NCI-H69 (cell line): ENCODE measurements around the gene SLC16A6.
"Not testable (repeated sequence)": the region's sequence is repeated elsewhere in the genome, so short reads cannot be mapped to it uniquely, and the experiment has no call there.

Source experiments
- DNase-seq: peaks from one replicate; lab custom pipeline; 2025; lab: John Stamatoyannopoulos, UW

Gene SLC16A6

DNA sequence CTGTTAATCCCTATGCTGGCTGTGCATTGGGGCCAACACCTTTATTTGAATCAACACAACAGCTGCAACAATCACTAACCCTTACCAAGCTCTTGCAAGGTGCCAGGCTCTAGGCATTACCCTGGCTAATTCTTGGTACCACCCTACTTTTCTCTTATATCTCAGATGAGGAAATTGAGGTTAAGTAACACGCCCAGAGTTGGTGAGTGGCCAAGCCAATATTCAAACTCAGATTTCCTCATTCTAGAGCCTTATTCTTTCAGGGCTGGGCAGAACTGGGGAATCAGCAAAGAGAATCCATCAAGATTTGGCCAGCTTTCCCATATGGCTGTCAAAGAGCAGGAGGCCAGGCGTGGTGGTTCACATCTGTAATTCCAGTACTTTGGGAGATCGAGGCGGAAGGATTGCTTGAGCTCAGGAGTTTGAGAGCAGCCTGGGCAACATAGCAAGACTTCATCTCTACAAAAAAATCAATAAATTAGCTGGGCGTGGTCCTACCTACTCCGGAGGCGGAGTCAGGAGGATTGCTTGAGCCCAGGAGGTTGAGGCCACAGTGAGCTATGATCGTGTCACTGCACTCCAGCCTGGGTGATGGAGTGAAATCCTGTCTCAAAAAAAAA, 24.1 kb upstream of the SLC16A6 start:
- no peak for DNase-seq

DNA sequence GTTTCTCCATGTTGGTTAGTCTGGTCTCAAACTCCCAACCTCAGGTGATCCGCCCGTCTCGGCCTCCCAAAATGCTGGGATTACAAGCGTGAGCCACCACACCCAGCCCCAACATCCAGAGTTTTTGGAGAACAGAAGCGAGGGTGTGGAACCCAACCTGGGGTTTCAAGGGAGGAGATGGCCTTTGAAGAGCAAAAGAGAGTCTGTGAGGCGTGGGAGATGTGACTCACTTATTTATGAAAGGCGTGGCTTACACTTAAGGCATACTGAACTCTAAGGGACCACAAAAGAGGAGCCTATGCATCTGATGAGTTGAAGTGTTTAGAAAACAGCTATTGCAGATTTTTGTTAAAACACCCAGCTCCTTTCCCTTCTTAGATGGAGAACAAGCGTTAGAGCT, 19.2 kb upstream of the SLC16A6 start:
- DNase-seq: no peak

DNA sequence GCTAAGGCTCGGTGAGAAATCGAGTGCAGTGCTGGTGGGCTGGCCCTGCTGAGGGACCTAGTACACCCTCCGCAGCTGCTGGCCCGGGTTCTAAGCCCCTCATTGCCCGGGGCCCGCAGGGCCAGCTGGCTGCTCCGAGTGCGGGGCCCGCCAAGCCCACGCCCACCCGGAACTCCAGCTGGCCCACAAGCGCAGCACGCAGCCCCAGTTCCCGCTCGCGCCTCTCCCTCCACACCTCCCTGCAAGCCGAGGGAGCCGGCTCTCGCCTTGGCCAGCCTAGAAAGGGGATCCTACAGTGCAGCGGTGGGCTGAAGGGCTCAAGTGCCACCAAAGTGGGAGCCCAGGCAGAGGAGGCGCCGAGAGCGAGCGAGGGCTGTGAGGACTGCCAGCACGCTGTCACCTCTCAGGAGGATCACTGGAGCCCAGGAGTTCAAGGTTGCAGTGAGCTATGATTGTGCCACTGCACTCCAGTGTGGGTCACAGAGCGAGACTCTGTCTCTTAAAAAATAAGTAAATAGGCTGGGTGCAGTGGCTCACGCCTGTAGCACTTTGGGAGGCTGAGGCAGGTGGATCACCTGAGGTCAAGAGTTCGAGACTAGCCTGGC, 18.2 kb upstream of the SLC16A6 start:
- not testable (repeated sequence) for DNase-seq

DNA sequence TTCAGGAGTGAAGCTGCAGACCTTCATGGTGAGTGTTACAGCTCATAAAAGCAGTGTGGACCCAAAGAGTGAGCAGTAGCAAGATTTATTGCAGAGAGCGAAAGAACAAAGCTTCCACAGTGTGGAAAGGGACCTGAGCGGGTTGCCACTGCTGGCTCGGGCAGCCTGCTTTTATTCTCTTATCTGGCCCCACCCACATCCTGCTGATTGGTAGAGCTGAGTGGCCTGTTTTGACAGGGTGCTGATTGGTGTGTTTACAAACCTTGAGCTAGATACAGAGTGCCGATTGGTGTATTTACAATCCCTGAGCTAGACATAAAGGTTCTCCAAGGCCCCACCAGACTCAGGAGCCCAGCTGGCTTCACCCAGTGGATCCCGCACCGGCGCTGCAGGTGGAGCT, 17.6 kb upstream of the SLC16A6 start:
- not testable (repeated sequence) for DNase-seq

DNA sequence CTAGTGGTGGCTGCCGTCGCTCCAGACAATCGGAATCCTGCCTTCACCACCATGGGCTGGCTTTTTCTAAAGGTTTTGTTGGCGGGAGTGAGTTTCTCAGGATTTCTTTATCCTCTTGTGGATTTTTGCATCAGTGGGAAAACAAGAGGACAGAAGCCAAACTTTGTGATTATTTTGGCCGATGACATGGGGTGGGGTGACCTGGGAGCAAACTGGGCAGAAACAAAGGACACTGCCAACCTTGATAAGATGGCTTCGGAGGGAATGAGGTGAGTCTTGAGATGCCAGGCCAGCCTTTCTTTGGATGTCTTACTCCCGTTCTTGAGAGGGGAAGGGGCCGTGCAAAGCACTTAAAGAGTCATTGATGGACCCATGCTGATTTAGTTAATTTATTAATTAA, 16.5 kb upstream of the SLC16A6 start:
- DNase-seq: no peak

DNA sequence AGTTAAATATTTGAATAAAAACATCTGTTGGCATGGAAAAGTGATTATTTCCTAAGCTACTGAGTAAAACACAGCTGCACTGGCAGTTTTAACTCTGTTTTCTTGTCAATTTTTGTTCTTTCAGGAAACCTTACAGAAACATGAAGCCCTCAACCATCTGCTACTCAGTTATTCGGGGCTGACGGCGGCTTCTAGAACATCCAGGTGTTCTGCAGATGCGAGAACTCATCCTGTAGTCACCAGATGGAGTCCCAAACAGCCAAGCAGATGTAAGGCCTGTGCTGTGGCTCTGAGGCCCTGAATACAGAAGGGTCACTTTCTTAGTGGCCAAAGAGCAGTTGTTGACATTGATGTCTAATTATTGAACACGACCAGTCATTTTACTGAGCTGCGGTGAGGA, 15.9 kb upstream of the SLC16A6 start:
- DNase-seq: no peak

DNA sequence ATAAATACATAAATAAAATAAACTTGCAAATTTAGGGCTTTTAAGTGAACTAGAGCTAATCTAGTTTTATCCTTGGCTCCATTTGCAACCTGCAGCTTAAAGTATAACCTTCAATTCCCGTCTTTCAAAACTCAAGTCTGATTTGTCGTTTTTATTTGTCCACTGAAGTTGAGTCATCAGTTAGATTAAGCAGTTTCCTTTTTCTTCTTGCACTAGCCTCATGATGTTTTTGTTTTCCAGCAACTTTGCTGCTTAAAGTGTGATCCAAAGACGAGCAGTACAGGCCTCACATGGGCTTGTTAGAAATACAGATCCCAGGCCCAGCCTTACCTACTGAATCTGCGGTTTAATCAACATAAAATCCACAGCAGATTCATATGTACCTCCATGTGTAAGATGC, 14.2 kb upstream of the SLC16A6 start:
- no peak for DNase-seq

DNA sequence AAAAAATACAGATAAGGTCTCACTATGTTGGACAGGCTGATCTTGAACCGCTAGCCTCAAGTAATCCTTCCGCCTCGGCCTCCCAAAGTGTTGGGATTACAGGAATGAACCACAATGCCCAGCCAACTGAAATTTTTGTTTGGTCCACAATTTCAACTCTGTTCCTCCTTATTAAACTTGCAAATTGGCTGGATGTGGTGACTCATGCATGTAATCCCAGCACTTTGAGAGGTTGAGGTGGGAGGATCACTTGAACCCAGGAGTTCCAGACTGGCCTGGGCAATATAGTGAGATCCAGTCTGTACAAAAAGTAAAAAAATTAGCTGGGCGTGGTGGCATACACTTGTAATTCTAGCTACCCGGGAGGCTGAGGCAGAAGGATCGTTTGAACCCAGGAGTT, 13.8 kb upstream of the SLC16A6 start:
- DNase-seq: no peak

DNA sequence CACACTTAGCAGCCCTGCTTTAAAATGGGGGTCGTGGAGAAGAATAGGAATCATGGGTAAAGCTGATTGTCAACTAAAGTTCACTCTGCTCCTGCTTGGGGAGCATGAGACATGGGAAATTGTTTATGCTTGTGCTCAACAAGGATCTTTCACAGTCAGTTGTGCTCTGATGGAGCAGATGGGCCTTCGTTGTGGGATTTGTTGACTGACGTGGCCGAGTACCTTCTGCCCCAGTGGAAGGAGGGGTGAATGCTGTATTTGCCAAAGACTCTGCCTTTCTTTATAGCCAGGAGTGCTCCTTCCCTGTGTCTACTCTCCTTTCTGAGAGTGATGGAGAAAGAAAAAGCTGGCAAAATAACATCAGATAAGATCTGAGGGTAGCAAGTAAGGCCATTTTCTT, 11.7 kb upstream of the SLC16A6 start:
- peak; percentile 83 for DNase-seq

DNA sequence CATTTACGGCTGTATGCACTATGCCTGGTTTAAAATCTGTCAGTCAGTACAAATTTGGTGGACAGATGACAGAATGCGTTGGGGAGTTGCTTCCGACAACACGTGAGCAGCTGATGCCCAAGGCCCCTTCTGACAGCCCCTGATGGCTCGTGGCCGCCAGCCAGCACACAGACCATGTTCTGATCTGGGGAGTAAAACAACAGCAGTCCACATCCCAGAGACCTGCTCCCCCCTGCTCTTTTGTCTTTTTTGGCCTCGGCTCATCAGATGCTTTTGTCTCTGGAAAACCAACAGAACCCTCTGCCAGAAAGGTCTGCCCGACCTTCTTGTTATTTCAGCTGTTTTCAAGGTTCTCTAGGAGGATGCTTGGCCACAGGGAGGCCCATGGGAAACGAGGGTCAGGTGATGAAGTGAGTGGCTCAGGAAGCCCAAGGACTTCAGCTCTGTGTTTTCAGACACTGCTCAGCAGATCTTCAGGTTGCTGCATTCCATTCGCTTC, 11.2 kb upstream of the SLC16A6 start:
- peak; percentile 97 for DNase-seq

DNA sequence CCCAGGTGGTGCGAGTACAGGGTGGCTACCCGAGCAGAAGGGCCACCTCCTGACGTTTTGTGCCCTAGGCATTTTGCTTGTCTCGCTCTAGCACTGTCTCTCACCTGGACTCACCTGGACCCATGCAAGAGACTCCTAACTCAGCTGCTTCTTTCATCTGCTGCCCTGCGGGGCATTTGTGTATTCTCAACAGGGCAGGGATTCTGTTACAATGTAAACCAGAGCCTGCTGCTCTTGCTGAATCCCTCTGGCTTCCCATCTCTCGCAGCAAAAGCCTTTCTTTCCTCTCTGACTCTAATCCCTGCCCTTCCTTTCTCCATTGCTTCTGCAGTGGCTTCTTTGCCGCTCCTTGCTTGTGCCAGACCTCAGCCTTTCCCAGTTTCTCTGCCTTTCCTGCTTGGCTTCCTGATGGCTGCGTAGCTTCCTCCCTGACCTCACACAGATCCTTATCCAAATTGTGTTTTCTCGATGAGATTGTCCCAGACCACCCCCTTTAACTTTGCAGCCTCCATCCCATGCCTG, 10.6 kb upstream of the SLC16A6 start:
- DNase-seq: peak; percentile 99

DNA sequence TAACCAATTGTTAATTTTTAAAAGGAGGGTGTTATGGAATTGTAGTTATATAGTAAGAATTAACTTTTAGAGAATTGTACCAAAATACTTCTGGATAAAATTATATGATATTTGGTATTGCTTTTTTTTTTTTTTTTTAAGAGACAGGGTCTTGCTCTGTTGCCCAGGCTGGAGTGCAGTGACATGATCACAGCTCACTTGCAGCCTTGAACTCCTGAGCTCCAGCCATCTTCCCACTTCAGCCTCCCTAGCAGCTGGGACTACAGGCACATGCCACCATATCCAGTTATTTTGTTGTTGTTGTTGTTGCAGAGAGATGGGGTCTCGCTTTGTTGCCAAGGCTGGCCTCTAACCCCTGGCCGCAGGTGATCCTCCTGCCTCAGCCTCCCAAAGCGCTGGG, 8.9 kb upstream of the SLC16A6 start:
- no peak for DNase-seq

DNA sequence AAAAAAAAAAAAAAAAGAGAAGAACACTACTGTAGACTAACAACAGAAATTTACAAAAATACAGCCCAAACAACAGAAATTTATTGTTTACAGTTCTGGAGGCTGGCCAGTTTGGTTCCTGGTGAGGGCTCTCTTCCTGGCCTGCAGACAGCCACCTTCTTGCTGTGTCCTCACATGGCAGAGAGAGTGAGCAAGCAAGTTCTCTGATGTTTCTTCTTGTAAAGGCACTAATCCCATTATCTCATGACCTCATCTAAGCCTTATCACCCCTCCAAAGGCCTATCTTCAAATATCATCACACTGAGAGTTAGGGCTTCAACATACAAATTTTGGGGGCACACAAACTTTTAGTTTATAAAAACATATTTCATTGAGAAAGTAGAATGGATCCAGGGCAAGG, 7.7 kb upstream of the SLC16A6 start:
- DNase-seq: no peak

DNA sequence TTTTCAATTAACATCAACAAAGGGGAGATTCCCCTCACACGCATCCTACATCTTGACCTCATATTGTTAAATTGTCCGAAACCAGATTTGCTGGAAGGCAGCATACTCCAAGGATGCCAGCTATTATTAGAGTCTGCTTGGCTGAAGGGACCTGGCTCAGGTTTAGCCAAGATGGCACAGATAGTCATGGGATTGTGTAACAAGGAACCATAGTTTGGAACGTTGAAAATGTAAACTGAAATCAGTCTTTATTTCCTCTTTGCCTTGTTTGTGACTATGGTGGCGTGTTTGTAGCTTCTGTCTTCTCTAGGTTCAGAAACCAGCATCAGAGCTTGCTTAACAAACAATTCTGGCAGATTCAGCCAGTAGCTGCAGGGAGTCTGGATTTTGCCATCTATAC, 6.3 kb upstream of the SLC16A6 start:
- DNase-seq: no peak

DNA sequence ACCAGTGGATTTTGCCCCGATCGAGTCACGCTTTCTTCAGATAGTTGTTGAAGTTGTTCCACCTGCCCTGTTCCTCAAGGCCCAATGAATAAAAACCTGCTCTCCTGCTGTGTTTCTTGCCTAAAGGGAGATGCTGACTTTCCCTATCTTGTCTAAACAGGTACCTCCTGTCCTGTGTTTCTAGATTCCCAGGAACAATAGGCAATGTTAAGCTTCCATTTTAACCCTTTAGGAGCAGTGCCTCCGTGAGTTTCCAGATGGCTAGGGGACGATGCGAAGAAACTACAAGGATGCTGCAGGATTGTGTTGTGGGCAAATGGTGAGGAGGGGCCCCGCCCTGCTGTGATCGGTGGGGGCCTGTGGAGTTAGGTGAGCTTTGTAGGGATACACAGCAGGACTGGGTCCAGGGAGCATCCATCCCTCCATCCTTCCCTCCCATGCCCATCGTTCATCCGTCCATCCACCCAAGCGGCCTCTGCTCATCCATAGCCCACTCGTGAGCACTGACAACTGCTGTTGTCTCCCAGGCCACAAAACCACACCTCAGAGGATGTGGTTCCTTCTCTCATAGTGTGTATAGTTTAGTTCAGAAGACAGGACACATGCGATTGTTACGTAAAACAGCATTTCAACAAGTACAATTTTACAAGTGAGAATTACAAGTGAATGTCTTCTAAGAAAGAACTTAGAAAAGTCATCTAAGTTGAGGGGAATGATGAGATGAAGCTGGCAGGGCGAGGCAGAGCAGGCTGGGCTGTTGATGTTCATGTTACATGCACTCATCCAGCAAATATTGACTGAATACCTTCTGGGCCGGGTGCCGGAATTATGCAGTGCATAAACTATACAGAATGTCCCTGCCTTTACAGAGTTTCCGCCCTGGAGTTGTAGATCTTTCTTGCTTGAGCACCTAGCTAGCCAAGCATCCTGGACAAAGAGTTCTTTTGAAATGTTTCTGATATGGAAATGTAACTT, 5.6 kb upstream of the SLC16A6 start:
- no peak for DNase-seq

DNA sequence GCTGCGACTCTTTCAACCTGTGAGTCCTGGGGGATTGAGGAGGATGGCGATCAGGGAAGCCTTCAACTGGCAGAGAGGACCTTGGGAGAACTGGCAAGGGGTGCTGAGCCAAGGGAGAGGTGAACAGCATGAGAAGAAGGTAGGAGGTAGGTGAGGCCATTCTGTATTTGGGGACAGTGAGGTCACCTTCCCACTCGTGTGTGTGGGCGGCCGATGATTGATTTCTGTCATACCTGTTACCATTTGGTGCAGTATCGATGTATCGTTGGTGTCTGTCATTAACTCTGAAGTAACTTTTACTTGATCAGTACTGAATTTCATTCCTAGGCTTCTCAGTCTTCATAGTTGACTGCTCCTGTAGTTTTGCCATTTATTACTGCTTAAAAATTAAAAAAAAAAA, 4.2 kb upstream of the SLC16A6 start:
- DNase-seq: no peak

DNA sequence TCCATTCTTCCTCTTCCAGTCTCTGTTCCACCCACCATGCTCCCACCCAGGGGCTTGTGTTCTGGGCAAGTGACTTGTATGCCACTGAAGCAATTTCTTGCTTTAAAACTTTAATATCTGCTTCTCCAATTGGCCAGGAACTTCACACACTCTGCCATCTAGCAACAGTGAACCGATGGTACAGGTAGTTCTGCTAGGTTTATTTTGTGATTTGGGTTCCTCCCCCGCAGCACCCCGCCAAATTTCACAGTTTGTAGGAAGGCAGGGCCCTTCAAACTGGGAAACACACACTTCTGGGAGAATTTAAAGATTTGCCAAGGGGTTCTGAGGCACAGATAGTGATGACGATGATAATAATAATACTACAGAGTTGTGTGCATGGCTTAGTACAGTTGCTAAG, 3.7 kb upstream of the SLC16A6 start:
- DNase-seq: no peak

DNA sequence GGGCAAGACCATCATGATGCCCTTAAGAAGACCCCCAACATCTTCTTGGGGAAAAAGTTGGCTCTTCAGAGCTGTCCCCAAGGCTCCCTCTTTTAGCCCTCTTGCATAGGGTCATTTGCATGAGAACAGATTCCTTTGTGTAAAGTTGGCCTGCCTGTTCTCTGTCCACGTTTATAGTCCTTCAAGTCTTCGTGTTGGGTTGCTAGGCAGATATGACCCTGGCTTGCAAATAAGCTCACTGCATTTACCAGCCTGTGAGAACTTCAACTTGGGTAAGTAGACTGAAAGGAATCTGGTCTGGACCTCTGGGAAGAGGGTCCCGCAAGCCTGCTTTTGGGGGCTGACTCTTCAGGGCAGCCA, 3.2 kb upstream of the SLC16A6 start:
- no peak for DNase-seq

DNA sequence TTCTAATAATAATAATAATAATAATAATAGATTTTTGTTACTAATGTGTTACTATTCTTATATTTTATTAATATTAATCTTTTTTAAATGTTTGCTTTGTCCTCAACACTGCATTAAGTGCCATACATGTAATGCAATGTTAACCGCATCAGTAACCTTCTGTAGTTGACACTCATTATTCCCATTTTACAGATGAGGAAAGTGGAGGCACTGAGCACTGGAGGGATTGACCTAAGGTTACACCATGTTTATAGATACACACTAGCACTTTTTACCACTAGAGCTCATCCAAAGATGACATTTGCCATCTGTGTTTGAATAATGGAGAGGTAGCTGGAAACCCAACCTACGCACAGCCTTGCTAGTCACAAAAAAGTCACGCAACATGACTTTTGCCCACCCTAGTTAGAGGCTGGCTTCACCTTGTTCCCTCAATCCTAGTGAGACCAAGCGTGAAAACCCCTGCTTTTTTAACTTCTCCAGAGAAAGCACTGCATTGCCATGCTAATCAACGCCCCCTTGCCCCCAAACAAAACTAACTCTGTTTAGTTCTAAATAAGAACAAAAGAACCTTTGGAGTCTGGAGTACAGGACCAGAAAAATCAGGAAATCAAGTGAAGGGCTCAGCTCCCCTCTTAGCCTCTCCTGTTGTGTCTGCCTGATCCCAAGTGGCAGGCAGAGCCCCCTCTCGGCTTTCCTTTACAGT, 2.7 kb upstream of the SLC16A6 start:
- no peak for DNase-seq

DNA sequence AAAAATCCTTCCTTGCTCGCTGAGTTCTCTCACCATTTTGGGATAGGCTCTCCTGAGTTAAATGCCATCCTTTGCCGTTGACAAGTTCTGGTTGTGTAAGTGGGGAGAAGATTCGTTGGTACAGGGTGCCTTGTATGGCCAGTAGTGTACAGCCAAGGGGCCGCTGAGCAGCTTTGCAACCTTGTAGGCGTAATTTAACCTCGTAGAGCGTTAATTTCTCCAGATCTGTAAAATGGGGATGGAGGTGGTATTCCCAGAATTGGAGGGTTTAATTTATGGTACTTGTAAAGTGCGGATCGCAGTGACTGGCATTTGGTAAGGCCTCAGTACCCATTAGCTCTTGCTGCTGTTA, 1.7 kb upstream of the SLC16A6 start:
- DNase-seq: peak; percentile 66

DNA sequence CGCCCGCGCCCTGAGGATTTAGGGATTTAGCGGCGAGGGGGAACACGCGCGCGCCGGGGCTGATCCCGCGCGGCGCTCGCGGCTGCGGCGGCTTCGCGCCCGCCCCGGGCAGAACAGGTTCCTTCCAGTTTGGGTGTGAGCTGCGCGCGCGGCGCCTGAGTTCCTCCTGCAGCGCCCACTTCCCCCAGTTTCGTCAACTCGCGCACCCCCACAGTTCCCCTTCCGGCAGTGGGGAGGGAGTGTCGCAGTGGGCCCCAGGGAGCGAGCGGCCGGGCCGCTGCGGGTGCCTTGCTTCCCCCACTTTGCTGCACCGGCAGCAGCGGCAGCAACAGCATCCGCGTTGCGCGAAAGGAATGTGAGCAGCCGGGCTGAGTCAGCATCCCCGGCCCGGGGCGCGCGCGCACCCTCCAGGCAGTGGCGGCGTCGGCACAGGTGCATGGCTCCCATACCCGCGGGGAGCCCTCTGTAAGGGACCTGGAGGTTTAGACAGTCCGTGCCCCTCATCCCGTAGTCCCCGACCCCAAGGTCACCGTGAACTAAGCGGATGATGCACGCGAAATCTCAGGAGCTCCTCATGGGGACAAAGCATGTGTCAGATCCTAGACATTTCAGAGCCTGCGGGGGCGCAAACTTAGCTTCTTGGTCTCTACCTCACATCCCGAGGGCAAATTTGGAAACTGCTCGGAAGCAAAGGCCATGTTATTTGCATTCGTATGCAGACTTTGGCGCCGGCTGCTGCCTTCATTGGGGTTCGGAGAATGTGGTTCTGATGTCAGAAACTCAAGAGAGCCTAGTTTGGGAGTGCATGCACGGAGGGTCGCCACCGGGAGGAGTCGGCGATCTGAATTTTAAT, 1.1 kb upstream of the SLC16A6 start:
- peak; percentile 96 for DNase-seq
